GM12873 (cell line): ENCODE measurements around the gene FAM193A.

Experiments
- CTCF ChIP-seq: IDR thresholded peaks from 2 replicates; pipeline ENCODE4 v1.5.1; 2012; ENCODE audit warnings: low read depth, mild to moderate bottlenecking, moderate library complexity, low read length, control low read depth; ENCODE audit not compliant: insufficient read depth; ENCODE audit errors: missing control alignments

FAM193A gene

GRCh38 chr4:2756691-2757350, 220.4 kb downstream of the FAM193A start:
- no peak for TF ChIP-seq CTCF

- TF ChIP-seq CTCF = no peak
These were observed 221.0 kb downstream of the FAM193A start for GRCh38 chr4:2757426-2757825.

GRCh38 chr4:2761035-2761923, 224.8 kb downstream of the FAM193A start:
- TF ChIP-seq CTCF = no peak

- no peak for TF ChIP-seq CTCF
These were observed 225.6 kb downstream of the FAM193A start for GRCh38 chr4:2762048-2762447.

GRCh38 chr4:2763511-2763967, 227.1 kb downstream of the FAM193A start:
- no peak for TF ChIP-seq CTCF

- no peak for TF ChIP-seq CTCF
These were observed 229.5 kb downstream of the FAM193A start for GRCh38 chr4:2765832-2766526.
